Osteoblast (primary cell): ENCODE results near the gene PTPRD. TPM values are rescaled to one million over a fixed set of nuclear protein-coding genes. Genes with fewer than 3 reads are reported as not detected.

ENCODE experiments used
- DNase-seq: peaks from one replicate; pipeline ENCODE4 v3.0.0; 2011; ENCODE audit warnings: low spot score, mixed read lengths; ENCODE audit not compliant: insufficient read length; ENCODE audit errors: missing footprints
- H2AFZ ChIP-seq: 2 replicates; pipeline ENCODE4 v1.6.0; 2011; ENCODE audit warnings: mild to moderate bottlenecking, low read length
- H3K27ac ChIP-seq: 2 replicates; pipeline ENCODE4 v1.5.1; 2011; ENCODE audit warnings: mild to moderate bottlenecking, low read depth, low read length, moderate library complexity
- H3K27me3 ChIP-seq: 2 replicates; pipeline ENCODE4 v1.6.0; 2012; ENCODE audit warnings: mild to moderate bottlenecking, control low read depth, inconsistent platforms, low read length, moderate library complexity; ENCODE audit not compliant: insufficient read depth
- H3K36me3 ChIP-seq: 2 replicates; pipeline ENCODE4 v1.5.1; 2011; ENCODE audit warnings: mild to moderate bottlenecking, low read length, control low read depth, moderate library complexity; ENCODE audit not compliant: insufficient read depth
- H3K4me1 ChIP-seq: 2 replicates; pipeline ENCODE4 v1.5.1; 2011; ENCODE audit warnings: mild to moderate bottlenecking, low read length, control low read depth, moderate library complexity; ENCODE audit not compliant: insufficient read depth
- H3K4me2 ChIP-seq: 2 replicates; pipeline ENCODE4 v1.6.0; 2011; ENCODE audit warnings: mild to moderate bottlenecking, low read length; ENCODE audit not compliant: insufficient read depth
- H3K4me3 ChIP-seq: fragments of 200-600 bp; sonication (generic); 3 replicates; pipeline ENCODE4 v1.5.1; 2012; ENCODE audit warnings: mild to moderate bottlenecking, low read length, inconsistent platforms; ENCODE audit not compliant: insufficient read depth
- H3K79me2 ChIP-seq: 2 replicates; pipeline ENCODE4 v1.6.0; 2012; ENCODE audit warnings: mild to moderate bottlenecking, low read length, control low read depth, inconsistent platforms; ENCODE audit not compliant: insufficient read depth
- H3K9me3 ChIP-seq: 2 replicates; pipeline ENCODE4 v1.5.1; 2011; ENCODE audit warnings: low read depth, low read length, control low read depth
- H4K20me1 ChIP-seq: 2 replicates; pipeline ENCODE4 v1.6.0; 2012; ENCODE audit warnings: mild to moderate bottlenecking, low read length, control low read depth; ENCODE audit not compliant: insufficient read depth
- small RNA-seq: library from RNA; depleted of rRNA; stranded (forward); fragments of <200 nt; gene quantifications from one replicate; pipeline ENCODE3, GENCODE V24; 2012
- total RNA-seq: library from RNA; depleted of rRNA; stranded (reverse); fragments of >200 nt; gene quantifications from 2 replicates; pipeline ENCODE4 v1.2.3, GENCODE V29; 2012
- TF ChIP-seq, protein P1 (sequence below): IDR thresholded peaks from 2 replicates; pipeline ENCODE4 v1.5.1; 2011; ENCODE audit warnings: mild to moderate bottlenecking, low read depth, low read length, moderate library complexity; ENCODE audit errors: extremely low read depth

PTPRD gene
- total RNA-seq, 1 donor: 23.9 TPM

GRCh38 chr9:8267636-8268035 is 2345.2 kb downstream of the PTPRD start:
- no peaks in the 10 kb centered on the region for H3K4me1 ChIP-seq
- H3K79me2 ChIP-seq: no peaks in the 10 kb centered on the region
- TF ChIP-seq, protein P1, sequence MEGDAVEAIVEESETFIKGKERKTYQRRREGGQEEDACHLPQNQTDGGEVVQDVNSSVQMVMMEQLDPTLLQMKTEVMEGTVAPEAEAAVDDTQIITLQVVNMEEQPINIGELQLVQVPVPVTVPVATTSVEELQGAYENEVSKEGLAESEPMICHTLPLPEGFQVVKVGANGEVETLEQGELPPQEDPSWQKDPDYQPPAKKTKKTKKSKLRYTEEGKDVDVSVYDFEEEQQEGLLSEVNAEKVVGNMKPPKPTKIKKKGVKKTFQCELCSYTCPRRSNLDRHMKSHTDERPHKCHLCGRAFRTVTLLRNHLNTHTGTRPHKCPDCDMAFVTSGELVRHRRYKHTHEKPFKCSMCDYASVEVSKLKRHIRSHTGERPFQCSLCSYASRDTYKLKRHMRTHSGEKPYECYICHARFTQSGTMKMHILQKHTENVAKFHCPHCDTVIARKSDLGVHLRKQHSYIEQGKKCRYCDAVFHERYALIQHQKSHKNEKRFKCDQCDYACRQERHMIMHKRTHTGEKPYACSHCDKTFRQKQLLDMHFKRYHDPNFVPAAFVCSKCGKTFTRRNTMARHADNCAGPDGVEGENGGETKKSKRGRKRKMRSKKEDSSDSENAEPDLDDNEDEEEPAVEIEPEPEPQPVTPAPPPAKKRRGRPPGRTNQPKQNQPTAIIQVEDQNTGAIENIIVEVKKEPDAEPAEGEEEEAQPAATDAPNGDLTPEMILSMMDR: no peak
- no peak overlapping the region for H3K27ac ChIP-seq
- DNase-seq: no peak
- no peaks in the 10 kb centered on the region for H3K36me3 ChIP-seq
- H3K4me2 ChIP-seq: no peak overlapping the region
- no peak overlapping the region for H2AFZ ChIP-seq
- H3K9me3 ChIP-seq: no peaks in the 10 kb centered on the region
- H3K4me3 ChIP-seq: no peak overlapping the region
- no peaks in the 10 kb centered on the region for H3K27me3 ChIP-seq
- no peaks in the 10 kb centered on the region for H4K20me1 ChIP-seq

- DNase-seq: no peak
- H3K36me3 ChIP-seq: no peaks in the 10 kb centered on the region
- no peaks in the 10 kb centered on the region for H4K20me1 ChIP-seq
- H3K9me3 ChIP-seq: no peaks in the 10 kb centered on the region
- no peak overlapping the region for H3K4me2 ChIP-seq
- H3K27me3 ChIP-seq: no peaks in the 10 kb centered on the region
- H3K4me1 ChIP-seq: no peaks in the 10 kb centered on the region
- TF ChIP-seq, protein P1: no peak
- H3K79me2 ChIP-seq: no peaks in the 10 kb centered on the region
- no peak overlapping the region for H3K27ac ChIP-seq
- H2AFZ ChIP-seq: no peak overlapping the region
- H3K4me3 ChIP-seq: no peak overlapping the region
These were observed 2345.9 kb downstream of the PTPRD start for GRCh38 chr9:8266861-8267260.

GRCh38 chr9:8265281-8265680 is 2347.5 kb downstream of the PTPRD start:
- Histone ChIP-seq H3K9me3 (no peaks in the 10 kb centered on the region), H3K4me1 (no peaks in the 10 kb centered on the region)
- TF ChIP-seq, protein P1: no peak

More at GRCh38 chr9:8265281-8265680, 2347.5 kb downstream of the PTPRD start:
- Histone ChIP-seq H4K20me1 (no peaks in the 10 kb centered on the region), H3K4me2 (no peak overlapping the region), H3K4me3 (no peak overlapping the region), H3K27ac (no peak overlapping the region), H3K79me2 (no peaks in the 10 kb centered on the region), H2AFZ (no peak overlapping the region), H3K27me3 (no peaks in the 10 kb centered on the region), H3K36me3 (no peaks in the 10 kb centered on the region)
- DNase-seq: no peak

Small RNA genes lying within 50 kb of the gene (small RNA-seq; reads per million reads assigned to genes)
- gene AL135790.2 (not detected), gene RNU7-185P (not detected)
